ENCODE data around the gene UBE2J1.
"Not testable (repeated sequence)": the region's sequence is repeated elsewhere in the genome, so short reads cannot be mapped to it uniquely, and the experiment has no call there.

The UBE2J1 gene

GRCh38 chr6:89314692-89315091 is 37.8 kb downstream of the UBE2J1 start:
- H3K4me3 ChIP-seq (replicated peaks; ENCODE audit: low read depth, low read length) = no peak overlapping the region
- TF ChIP-seq CTCF (IDR thresholded peaks at IDR 0.05; ENCODE audit: low read depth, low read length, missing control alignments) = no peak

GRCh38 chr6:89313006-89313405 is 39.5 kb downstream of the UBE2J1 start:
- no peak overlapping the region for H3K4me3 ChIP-seq (replicated peaks; ENCODE audit: low read depth, low read length)
- TF ChIP-seq CTCF (IDR thresholded peaks at IDR 0.05; ENCODE audit: low read depth, low read length, missing control alignments) = no peak
- peak; percentile 81 for DNase-seq (ENCODE audit: extremely low read depth, low read depth)

More at GRCh38 chr6:89314692-89315091, 37.8 kb downstream of the UBE2J1 start:
- DNase-seq (ENCODE audit: extremely low read depth, low read depth) = no peak

GRCh38 chr6:89311853-89312531 is 40.5 kb downstream of the UBE2J1 start:
- peak; percentile 66 for TF ChIP-seq CTCF (IDR thresholded peaks at IDR 0.05; ENCODE audit: low read depth, low read length, missing control alignments)
- DNase-seq (ENCODE audit: extremely low read depth, low read depth) = peak; percentile 51
- H3K4me3 ChIP-seq (replicated peaks; ENCODE audit: low read depth, low read length) = no peak overlapping the region

GRCh38 chr6:89311530-89311852 is 41.0 kb downstream of the UBE2J1 start:
- TF ChIP-seq CTCF (IDR thresholded peaks at IDR 0.05; ENCODE audit: low read depth, low read length, missing control alignments) = no peak
- DNase-seq (ENCODE audit: extremely low read depth, low read depth) = no peak
- H3K4me3 ChIP-seq (replicated peaks; ENCODE audit: low read depth, low read length) = no peak overlapping the region

- no peak for TF ChIP-seq CTCF (IDR thresholded peaks at IDR 0.05; ENCODE audit: low read depth, low read length, missing control alignments)
- DNase-seq (ENCODE audit: extremely low read depth, low read depth) = peak; percentile 74
- H3K4me3 ChIP-seq (replicated peaks; ENCODE audit: low read depth, low read length) = no peak overlapping the region
These were observed 41.6 kb downstream of the UBE2J1 start for GRCh38 chr6:89310929-89311328.

- H3K4me3 ChIP-seq (replicated peaks; ENCODE audit: low read depth, low read length) = no peak overlapping the region
- no peak for DNase-seq (ENCODE audit: extremely low read depth, low read depth)
- TF ChIP-seq CTCF (IDR thresholded peaks at IDR 0.05; ENCODE audit: low read depth, low read length, missing control alignments) = no peak
These were observed 43.8 kb downstream of the UBE2J1 start for GRCh38 chr6:89308525-89309395.

GRCh38 chr6:89304517-89304916 is 48.0 kb downstream of the UBE2J1 start:
- not testable (repeated sequence) for DNase-seq (ENCODE audit: extremely low read depth, low read depth); H3K4me3 ChIP-seq (replicated peaks; ENCODE audit: low read depth, low read length)

All from HFF-Myc (cell line).